ENCODE measurements around the gene CPA5. TPM values are rescaled to one million over a fixed set of nuclear protein-coding genes. Genes with fewer than 3 reads are reported as not detected.

CPA5 gene
- total RNA-seq, 6 experiments from 2014 or later = not detected

GRCh38 chr7:130298544-130299326 is 45.9 kb upstream of the CPA5 start:
- Histone ChIP-seq H3K9me3 (no peaks in the 10 kb centered on the region), H3K4me3 (no peak overlapping the region), H3K27ac (no peak overlapping the region), H3K4me1 (no peaks in the 10 kb centered on the region), H3K36me3 (no peaks in the 10 kb centered on the region), H3K27me3 (no peaks in the 10 kb centered on the region)
- DNase-seq (peak in 2 of 3 donors; percentile 64 to 73), ATAC-seq (peak; percentile 72 to 98 (median 91))
- intact Hi-C loops (cut with DNase I) = no loop called here
- TF ChIP-seq POLR2A (IDR thresholded peaks at IDR 0.05) (no peak), CTCF (IDR thresholded peaks at IDR 0.05) (no peak)
- WGBS (ENCODE audit: insufficient coverage, low coverage, low lambda C conversion rate, missing lambda C conversion rate) = 47% methylated on average over 5 of the region's 5 CpGs

GRCh38 chr7:130299866-130300265 is 44.8 kb upstream of the CPA5 start:
- H3K27me3 ChIP-seq = no peaks in the 10 kb centered on the region
- no peaks in the 10 kb centered on the region for H3K4me1 ChIP-seq
- H3K27ac ChIP-seq = no peak overlapping the region
- WGBS (ENCODE audit: insufficient coverage, low coverage, low lambda C conversion rate, missing lambda C conversion rate) = 83% methylated on average over 6 of the region's 7 CpGs
- no peaks in the 10 kb centered on the region for H3K9me3 ChIP-seq
- H3K4me3 ChIP-seq = no peak overlapping the region
- intact Hi-C loops (cut with DNase I) = no loop called here
- no peaks in the 10 kb centered on the region for H3K36me3 ChIP-seq
- DNase-seq (no peak), ATAC-seq (no peak)
- TF ChIP-seq CTCF (IDR thresholded peaks at IDR 0.05) (no peak), POLR2A (IDR thresholded peaks at IDR 0.05) (no peak)

- H3K36me3 ChIP-seq = no peaks in the 10 kb centered on the region
- no peak overlapping the region for H3K4me3 ChIP-seq
- no peak for DNase-seq
- no peaks in the 10 kb centered on the region for H3K9me3 ChIP-seq
- TF ChIP-seq POLR2A (IDR thresholded peaks at IDR 0.05) = no peak
- TF ChIP-seq CTCF (IDR thresholded peaks at IDR 0.05) = no peak
- H3K4me1 ChIP-seq = no peaks in the 10 kb centered on the region
- no peaks in the 10 kb centered on the region for H3K27me3 ChIP-seq
- no peak for ATAC-seq
- H3K27ac ChIP-seq = no peak overlapping the region
- WGBS (ENCODE audit: insufficient coverage, low coverage, low lambda C conversion rate, missing lambda C conversion rate) = 67% methylated on average over 7 of the region's 8 CpGs
- intact Hi-C loops (cut with DNase I) = no loop called here
Measured at GRCh38 chr7:130301501-130302020, 43.1 kb upstream of the CPA5 start.

- Histone ChIP-seq H3K9me3 (no peaks in the 10 kb centered on the region), H3K27me3 (no peaks in the 10 kb centered on the region), H3K4me1 (no peaks in the 10 kb centered on the region), H3K4me3 (no peak overlapping the region), H3K27ac (no peak overlapping the region), H3K36me3 (no peaks in the 10 kb centered on the region)
- intact Hi-C loops (cut with DNase I) = no loop called here
- TF ChIP-seq CTCF (IDR thresholded peaks at IDR 0.05) (no peak), POLR2A (IDR thresholded peaks at IDR 0.05) (no peak)
- ATAC-seq (no peak), DNase-seq (no peak)
Measured at GRCh38 chr7:130302649-130303048, 42.0 kb upstream of the CPA5 start.

Data from right lobe of liver (tissue), 6 donors.